BLaER1 treated with 17β-estradiol and CSF1 and Interleukin-3, amounts not matched to agents 10 nM and 100 nM (cell line): ENCODE data around the gene SLC4A8.

ENCODE experiments used
- H3K27ac ChIP-seq, 11 experiments: shearing (Covaris generic); formaldehyde crosslinking; 2 replicates each; pipeline ENCODE4 v1.8.1; 2022
- H3K27me3 ChIP-seq, 11 experiments: shearing (Covaris generic); formaldehyde crosslinking; 2 replicates each; pipeline ENCODE4 v1.8.1; 2022
- H3K36me3 ChIP-seq, 11 experiments: shearing (Covaris generic); formaldehyde crosslinking; 2 replicates each; pipeline ENCODE4 v1.8.1; 2022
- H3K4me1 ChIP-seq, 10 experiments: shearing (Covaris generic); formaldehyde crosslinking; 2 replicates each; pipeline ENCODE4 v1.8.1; 2022
- H3K4me2 ChIP-seq, 11 experiments: shearing (Covaris generic); formaldehyde crosslinking; 2 replicates each; pipeline ENCODE4 v1.8.1; 2022
- H3K4me3 ChIP-seq, 10 experiments: shearing (Covaris generic); formaldehyde crosslinking; 2 replicates each; pipeline ENCODE4 v1.8.1; 2022
- H3K9ac ChIP-seq, 11 experiments: shearing (Covaris generic); formaldehyde crosslinking; 2 replicates each; pipeline ENCODE4 v1.8.1; 2022
- H3K9me3 ChIP-seq, 11 experiments: shearing (Covaris generic); formaldehyde crosslinking; replicated peaks in 1 of 11; 2 replicates each; pipeline ENCODE4 v1.8.1; 2022
- H4K20me1 ChIP-seq, 11 experiments: shearing (Covaris generic); formaldehyde crosslinking; 2 replicates each; pipeline ENCODE4 v1.8.1; 2022
- Cebpa-rat ChIP-seq, 11 experiments: shearing (Covaris generic); IDR thresholded peaks; 2 replicates each; pipeline ENCODE4 v1.8.1; 2022

The SLC4A8 gene

GRCh38 chr12:51424662-51425539, at the start of gene SLC4A8:
TSS of gene SLC4A8 (plus strand) at chr12:51424831. CDS start at chr12:51424988, 157 bp downstream.
- Histone ChIP-seq H3K4me1 (peaks cover 4 to 21% (median 15%) of the 10 kb centered on the region in 10 experiments; a peak in 18 of 20 replicates), H3K4me2 (peak within 1 kb of the TSS; percentile 68 to 89 (median 82)), H4K20me1 (no peaks in the 10 kb centered on the region), H3K9ac (peak within 1 kb of the TSS in 10 of 11 experiments; percentile 22 to 77 (median 66); a peak in 18 of 22 replicates), H3K36me3 (no peaks in the 10 kb centered on the region), H3K27me3 (0 out of 22 replicates have a peak, but pooled peaks cover 0 to 5% (median 0%) of the 10 kb centered on the region in 11 experiments), H3K27ac (peak within 1 kb of the TSS in 7 of 11 experiments; percentile 32 to 61 (median 47); a peak in 11 of 22 replicates), H3K4me3 (peak within 1 kb of the TSS; percentile 56 to 80 (median 72)), H3K9me3 (no peaks in the 10 kb centered on the region)
- no peak for TF ChIP-seq Cebpa-rat (IDR thresholded peaks at IDR 0.05)

GRCh38 chr12:51374856-51375255, 49.8 kb upstream of the SLC4A8 start:
- TF ChIP-seq Cebpa-rat (IDR thresholded peaks at IDR 0.05), result no peak
- Histone ChIP-seq H3K27me3 (peaks cover 38 to 86% (median 55%) of the 10 kb centered on the region in 11 experiments), H3K9ac (no peak overlapping the region), H3K9me3 (peaks cover 0 to 19% (median 0%) of the 10 kb centered on the region in 11 experiments; a peak in 6 of 22 replicates), H3K4me3 (no peak overlapping the region), H3K36me3 (peaks cover 0 to 20% (median 0%) of the 10 kb centered on the region in 11 experiments; a peak in 3 of 22 replicates), H3K4me1 (peaks cover 16 to 57% (median 30%) of the 10 kb centered on the region in 10 experiments), H3K27ac (no peak overlapping the region), H3K4me2 (peak overlapping the region in 4 of 11 experiments; percentile 32 to 58 (median 46); a peak in 6 of 22 replicates), H4K20me1 (peaks cover 0 to 14% (median 0%) of the 10 kb centered on the region in 11 experiments; a peak in 6 of 22 replicates)

GRCh38 chr12:51377099-51377984, 47.3 kb upstream of the SLC4A8 start:
- Histone ChIP-seq H4K20me1 (peaks cover 0 to 7% (median 0%) of the 10 kb centered on the region in 11 experiments; a peak in 5 of 22 replicates), H3K27me3 (peaks cover 15 to 78% (median 33%) of the 10 kb centered on the region in 11 experiments), H3K4me3 (no peak overlapping the region), H3K4me1 (peaks cover 18 to 42% (median 25%) of the 10 kb centered on the region in 10 experiments), H3K4me2 (no peak overlapping the region), H3K9me3 (peaks cover 0 to 19% (median 0%) of the 10 kb centered on the region in 11 experiments; a peak in 6 of 22 replicates), H3K36me3 (peaks cover 0 to 25% (median 0%) of the 10 kb centered on the region in 11 experiments; a peak in 3 of 22 replicates), H3K27ac (no peak overlapping the region), H3K9ac (no peak overlapping the region)
- TF ChIP-seq Cebpa-rat (IDR thresholded peaks at IDR 0.05), result no peak

GRCh38 chr12:51378749-51379148, 45.9 kb upstream of the SLC4A8 start:
- peak overlapping the region in 8 of 11 experiments; percentile 16 to 73 (median 58); a peak in 15 of 22 replicates for H3K4me2 ChIP-seq
- no peak for TF ChIP-seq Cebpa-rat (IDR thresholded peaks at IDR 0.05)

GRCh38 chr12:51379571-51379970, 45.1 kb upstream of the SLC4A8 start:
- H3K4me2 ChIP-seq, result peak overlapping the region in 8 of 11 experiments; percentile 16 to 73 (median 58); a peak in 15 of 22 replicates

More at GRCh38 chr12:51378749-51379148, 45.9 kb upstream of the SLC4A8 start:
- Histone ChIP-seq H3K36me3 (peaks cover 0 to 25% (median 0%) of the 10 kb centered on the region in 11 experiments; a peak in 3 of 22 replicates), H3K9ac (no peak overlapping the region), H3K9me3 (peaks cover 0 to 7% (median 0%) of the 10 kb centered on the region in 11 experiments; a peak in 6 of 22 replicates), H3K4me1 (peaks cover 10 to 44% (median 37%) of the 10 kb centered on the region in 10 experiments), H4K20me1 (peaks cover 0 to 7% (median 0%) of the 10 kb centered on the region in 11 experiments; a peak in 4 of 22 replicates), H3K27me3 (peaks cover under 1 to 81% (median 20%) of the 10 kb centered on the region in 11 experiments; a peak in 16 of 22 replicates), H3K4me3 (no peak overlapping the region), H3K27ac (no peak overlapping the region)

GRCh38 chr12:51381226-51382079, 43.2 kb upstream of the SLC4A8 start:
- Histone ChIP-seq H3K9me3 (no peaks in the 10 kb centered on the region), H3K9ac (no peak overlapping the region), H3K27me3 (peaks cover 0 to 81% (median 4%) of the 10 kb centered on the region in 11 experiments; a peak in 8 of 22 replicates), H3K4me3 (no peak overlapping the region), H3K4me1 (peaks cover 0 to 43% (median 39%) of the 10 kb centered on the region in 10 experiments; a peak in 16 of 20 replicates), H3K27ac (no peak overlapping the region), H4K20me1 (peaks cover 0 to 7% (median 0%) of the 10 kb centered on the region in 11 experiments; a peak in 4 of 22 replicates), H3K36me3 (peaks cover 0 to 25% (median 0%) of the 10 kb centered on the region in 11 experiments; a peak in 3 of 22 replicates), H3K4me2 (peak overlapping the region in 9 of 11 experiments; percentile 22 to 72 (median 55); a peak in 17 of 22 replicates)
- TF ChIP-seq Cebpa-rat (IDR thresholded peaks at IDR 0.05), result no peak

More at GRCh38 chr12:51379571-51379970, 45.1 kb upstream of the SLC4A8 start:
- H3K36me3 ChIP-seq, result peaks cover 0 to 25% (median 0%) of the 10 kb centered on the region in 11 experiments; a peak in 3 of 22 replicates
- TF ChIP-seq Cebpa-rat (IDR thresholded peaks at IDR 0.05), result no peak
- peaks cover 0 to 7% (median 0%) of the 10 kb centered on the region in 11 experiments; a peak in 4 of 22 replicates for H4K20me1 ChIP-seq
- no peak overlapping the region for H3K9ac ChIP-seq
- H3K4me1 ChIP-seq, result peaks cover 2 to 43% (median 40%) of the 10 kb centered on the region in 10 experiments
- no peaks in the 10 kb centered on the region; a peak in 1 of 22 replicates for H3K9me3 ChIP-seq
- no peak overlapping the region for H3K4me3 ChIP-seq
- no peak overlapping the region for H3K27ac ChIP-seq
- peaks cover 0 to 77% (median 12%) of the 10 kb centered on the region in 11 experiments; a peak in 11 of 22 replicates for H3K27me3 ChIP-seq

- Histone ChIP-seq H3K9ac (no peak overlapping the region), H3K4me2 (peak overlapping the region in 10 of 11 experiments; percentile 10 to 72 (median 52); a peak in 18 of 22 replicates), H3K4me3 (no peak overlapping the region), H3K4me1 (peaks cover 0 to 43% (median 39%) of the 10 kb centered on the region in 10 experiments; a peak in 16 of 20 replicates), H3K27ac (no peak overlapping the region), H4K20me1 (peaks cover 0 to 7% (median 0%) of the 10 kb centered on the region in 11 experiments; a peak in 3 of 22 replicates), H3K36me3 (peaks cover 0 to 20% (median 0%) of the 10 kb centered on the region in 11 experiments; a peak in 2 of 22 replicates), H3K27me3 (peaks cover 0 to 77% (median 6%) of the 10 kb centered on the region in 11 experiments; a peak in 9 of 22 replicates), H3K9me3 (no peaks in the 10 kb centered on the region)
- TF ChIP-seq Cebpa-rat (IDR thresholded peaks at IDR 0.05), result no peak
Observed at GRCh38 chr12:51382173-51382572, 42.5 kb upstream of the SLC4A8 start.
